B cell (primary cell): ENCODE results near the gene TBC1D10A.

Experiments used
- CTCF ChIP-seq: fragments of 200-600 bp; IDR thresholded peaks from one replicate; pipeline ENCODE4 v1.8.0; 2022; ENCODE audit warnings: antibody characterized with exemption, mild to moderate bottlenecking
- EZH2 ChIP-seq: IDR thresholded peaks from 2 replicates; pipeline ENCODE4 v1.6.1; 2012; ENCODE audit warnings: borderline replicate concordance, low read depth, mild to moderate bottlenecking, moderate library complexity, low read length; ENCODE audit not compliant: insufficient read depth, poor library complexity, severe bottlenecking

GRCh38 chr22:30317778-30318177, 9.0 kb downstream of the TBC1D10A start:
- TF ChIP-seq CTCF (no peak), EZH2 (no peak)
